OCI-LY1 (cell line): Measurements from ENCODE around the gene ADK.

ENCODE experiments used
- EZH2 ChIP-seq: fragments of 200-600 bp; sonication (generic), shearing (Covaris generic); IDR thresholded peaks from 2 replicates; pipeline ENCODE4 v1.8.0; 2017; ENCODE audit warnings: borderline replicate concordance, mixed run types, mild to moderate bottlenecking, antibody characterized with exemption, low read length, moderate library complexity, mixed read lengths
- TF ChIP-seq, protein P1 (sequence below): fragments of 200-600 bp; sonication (generic), shearing (Covaris generic); IDR thresholded peaks from 2 replicates; pipeline ENCODE4 v1.5.1; 2017; ENCODE audit warnings: mild to moderate bottlenecking, antibody characterized with exemption, low read length, moderate library complexity, mixed read lengths

DNA sequence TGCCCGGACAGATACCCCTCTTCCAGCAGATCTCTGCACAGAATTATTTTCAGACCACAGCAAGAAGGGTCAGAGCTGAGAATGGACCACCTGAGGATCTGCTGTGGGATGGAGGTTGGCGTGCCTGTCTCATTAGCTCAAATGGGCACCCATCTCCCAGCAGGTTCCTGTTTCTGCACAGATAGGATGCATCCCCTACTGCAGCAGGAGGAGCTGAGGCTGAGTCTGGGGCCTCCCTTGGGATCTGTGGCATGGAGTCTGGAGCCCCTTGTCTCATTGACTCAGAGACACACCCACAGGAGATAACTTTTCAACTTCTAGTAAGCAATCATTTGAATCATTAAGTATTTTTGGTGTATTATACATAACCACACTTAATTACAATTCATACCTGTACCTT, 212.7 kb downstream of the ADK start:
- TF ChIP-seq, protein P1, sequence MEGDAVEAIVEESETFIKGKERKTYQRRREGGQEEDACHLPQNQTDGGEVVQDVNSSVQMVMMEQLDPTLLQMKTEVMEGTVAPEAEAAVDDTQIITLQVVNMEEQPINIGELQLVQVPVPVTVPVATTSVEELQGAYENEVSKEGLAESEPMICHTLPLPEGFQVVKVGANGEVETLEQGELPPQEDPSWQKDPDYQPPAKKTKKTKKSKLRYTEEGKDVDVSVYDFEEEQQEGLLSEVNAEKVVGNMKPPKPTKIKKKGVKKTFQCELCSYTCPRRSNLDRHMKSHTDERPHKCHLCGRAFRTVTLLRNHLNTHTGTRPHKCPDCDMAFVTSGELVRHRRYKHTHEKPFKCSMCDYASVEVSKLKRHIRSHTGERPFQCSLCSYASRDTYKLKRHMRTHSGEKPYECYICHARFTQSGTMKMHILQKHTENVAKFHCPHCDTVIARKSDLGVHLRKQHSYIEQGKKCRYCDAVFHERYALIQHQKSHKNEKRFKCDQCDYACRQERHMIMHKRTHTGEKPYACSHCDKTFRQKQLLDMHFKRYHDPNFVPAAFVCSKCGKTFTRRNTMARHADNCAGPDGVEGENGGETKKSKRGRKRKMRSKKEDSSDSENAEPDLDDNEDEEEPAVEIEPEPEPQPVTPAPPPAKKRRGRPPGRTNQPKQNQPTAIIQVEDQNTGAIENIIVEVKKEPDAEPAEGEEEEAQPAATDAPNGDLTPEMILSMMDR, result no peak
- no peak for TF ChIP-seq EZH2
